NK-92 treated with Interleukin-12 subunit alpha and Interleukin-12 subunit beta, amount 100 ng/mL, for 24 hours (cell line): Measurements from ENCODE around the gene TCF21.

ENCODE experiments used
- DNase-seq: peaks from one replicate; lab custom pipeline; 2025; lab: John Stamatoyannopoulos, UW

TCF21 gene

DNA sequence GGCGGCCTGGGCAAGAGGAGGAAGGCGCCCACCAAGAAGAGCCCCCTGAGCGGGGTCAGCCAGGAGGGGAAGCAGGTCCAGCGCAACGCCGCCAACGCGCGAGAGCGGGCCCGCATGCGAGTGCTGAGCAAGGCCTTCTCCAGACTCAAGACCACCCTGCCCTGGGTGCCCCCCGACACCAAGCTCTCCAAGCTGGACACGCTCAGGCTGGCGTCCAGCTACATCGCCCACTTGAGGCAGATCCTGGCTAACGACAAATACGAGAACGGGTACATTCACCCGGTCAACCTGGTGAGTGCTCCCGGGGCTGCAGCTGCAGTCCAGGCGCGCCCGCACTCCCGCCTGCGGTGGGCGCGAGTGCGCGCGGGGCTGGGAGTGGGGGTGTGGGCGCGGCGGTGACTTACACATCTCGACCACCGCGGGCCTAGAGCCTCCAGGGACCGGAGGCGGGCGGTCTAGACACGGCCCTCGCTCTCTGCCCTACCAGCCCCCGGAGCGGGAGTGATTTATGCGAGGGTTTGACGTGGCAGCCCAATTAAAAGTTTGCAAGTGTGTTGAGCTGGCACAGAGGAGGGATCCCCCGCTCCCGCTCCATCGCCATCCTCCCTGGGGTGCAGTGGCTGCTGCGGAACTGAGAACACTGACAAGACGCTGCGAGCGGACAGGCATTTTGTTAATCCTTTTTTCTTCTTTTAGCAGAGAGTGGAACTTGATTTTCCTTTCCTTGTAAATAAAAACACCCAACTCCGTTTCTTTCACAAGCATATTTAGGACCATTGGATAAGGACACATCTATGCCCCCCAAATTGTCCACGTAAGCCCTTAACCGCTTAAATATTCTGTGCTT is 867 bp downstream of the TCF21 start:
- DNase-seq: no peak

- DNase-seq: no peak
Measured at GRCh38 chr6:133890711-133891148, 1.8 kb downstream of the TCF21 start.

DNA sequence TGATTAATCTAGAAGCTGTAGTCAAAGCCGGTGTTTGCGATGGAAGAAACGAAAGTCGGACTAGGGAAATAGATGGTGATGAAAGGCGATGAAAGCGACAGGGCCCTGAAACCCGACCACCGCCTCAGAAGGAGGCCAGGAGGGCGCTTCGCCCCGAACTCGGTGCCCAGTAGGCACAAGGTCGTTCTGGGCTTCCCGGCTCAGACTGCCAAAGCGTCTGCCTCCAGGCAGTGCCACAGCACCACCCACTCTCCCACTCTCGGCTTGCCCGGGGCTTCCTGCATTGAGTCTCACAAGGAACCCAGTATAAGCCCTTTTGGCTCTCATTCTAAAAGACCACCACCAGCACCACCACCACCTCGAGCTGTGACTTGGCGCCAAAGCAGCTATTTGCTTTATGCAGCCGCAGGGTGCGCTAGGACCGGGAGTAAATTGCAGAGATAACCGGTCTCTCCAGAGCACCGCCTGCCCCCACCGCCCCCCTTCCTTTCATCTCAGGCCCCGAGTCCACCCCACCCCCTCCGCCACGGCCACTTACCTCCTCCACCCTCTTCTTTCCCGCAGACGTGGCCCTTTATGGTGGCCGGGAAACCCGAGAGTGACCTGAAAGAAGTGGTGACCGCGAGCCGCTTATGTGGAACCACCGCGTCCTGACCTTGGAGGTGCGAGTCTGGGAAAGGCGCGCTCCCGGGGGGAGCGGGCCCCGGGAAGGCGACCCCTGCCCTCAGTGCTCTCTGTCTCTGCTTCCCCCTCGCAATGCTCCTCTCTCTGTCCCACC is 2.4 kb downstream of the TCF21 start:
- no peak for DNase-seq

- no peak for DNase-seq
Measured at GRCh38 chr6:133891927-133892812, 3.3 kb downstream of the TCF21 start.

DNA sequence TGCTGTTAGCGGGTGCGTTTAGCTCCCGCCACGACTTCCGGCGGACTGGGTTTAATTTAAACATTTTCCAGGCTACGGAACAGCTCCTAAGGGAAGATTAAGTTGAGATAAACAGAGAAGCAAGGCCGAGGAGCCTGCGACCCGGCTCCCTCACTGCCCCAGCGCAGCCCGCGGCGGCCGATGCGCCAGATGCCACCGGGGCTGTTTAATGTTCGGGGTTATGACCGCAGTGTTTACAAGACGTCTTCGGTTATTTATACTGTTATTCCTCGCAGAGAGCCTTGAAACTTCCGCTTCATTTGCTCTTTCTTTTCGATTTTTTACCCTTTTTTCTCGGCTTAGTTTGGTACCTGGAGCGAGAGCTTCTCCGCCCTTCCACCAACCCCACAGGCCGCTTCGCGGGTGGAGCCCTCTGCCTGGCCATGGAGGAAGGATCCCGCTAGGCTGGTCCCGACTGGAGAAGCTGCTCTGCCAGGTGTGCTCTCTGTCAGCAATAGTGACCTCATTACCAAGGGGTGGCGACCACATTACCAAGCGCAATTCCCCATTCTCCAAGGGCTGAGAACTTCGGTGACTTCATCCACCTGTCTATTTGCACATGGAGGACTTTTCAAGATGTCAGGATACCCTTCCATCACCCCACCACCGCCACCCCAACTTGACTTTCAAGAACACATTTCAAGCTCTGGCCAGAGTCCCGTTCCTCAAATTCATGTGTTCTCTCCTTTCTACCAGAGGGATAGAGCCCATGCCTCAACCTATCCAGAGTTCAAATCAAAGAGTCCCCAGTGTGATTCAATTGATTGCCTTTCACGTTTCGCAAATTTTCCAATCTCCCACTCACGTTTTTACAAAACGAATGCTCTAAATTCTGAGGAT is 4.1 kb downstream of the TCF21 start:
- DNase-seq: no peak

- no peak for DNase-seq
Measured at GRCh38 chr6:133893946-133894345, 5.0 kb downstream of the TCF21 start.

DNA sequence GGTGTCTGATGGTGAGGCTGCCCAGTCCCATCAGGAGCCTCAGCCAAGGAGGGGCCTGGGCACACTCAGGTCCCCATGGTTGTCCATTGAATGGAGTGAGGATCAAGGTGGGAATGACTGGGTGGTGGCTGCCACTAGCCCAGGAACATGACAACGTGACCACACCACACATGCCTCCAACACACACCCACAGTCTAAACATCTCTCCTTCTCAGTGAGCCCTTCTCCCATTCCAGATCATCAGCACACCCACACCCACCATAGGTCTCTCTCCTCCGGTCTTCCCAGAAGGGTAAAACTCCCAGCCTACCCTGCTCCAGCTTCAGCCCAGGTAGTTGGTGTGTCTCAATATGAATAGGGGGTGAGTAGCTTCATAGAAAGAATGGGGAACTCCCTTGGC is 5.5 kb downstream of the TCF21 start:
- no peak for DNase-seq

- no peak for DNase-seq
Measured at GRCh38 chr6:133894795-133895358, 6.0 kb downstream of the TCF21 start.

- DNase-seq: no peak
Measured at GRCh38 chr6:133895573-133896343, 6.8 kb downstream of the TCF21 start.

GRCh38 chr6:133896344-133896721 is 7.4 kb downstream of the TCF21 start:
- DNase-seq: no peak

DNA sequence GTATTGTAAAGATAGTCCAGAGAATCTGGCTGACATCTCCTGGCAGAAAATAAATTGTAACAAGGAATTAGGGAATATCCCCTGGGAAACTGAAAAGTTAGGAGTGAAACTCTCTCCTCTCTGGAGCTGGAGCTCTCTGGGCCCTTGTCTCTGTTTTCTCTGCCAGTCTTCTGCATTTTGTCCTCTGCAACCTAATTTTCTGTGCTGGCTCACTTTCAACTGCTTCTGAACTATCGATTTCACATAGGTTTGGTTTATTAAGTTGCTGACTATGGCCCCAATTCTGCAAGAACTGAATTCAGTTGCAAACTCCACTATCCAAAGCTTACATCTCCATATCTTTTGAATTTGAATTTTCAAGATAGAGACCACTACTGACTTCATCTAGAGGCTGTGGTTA is 9.3 kb downstream of the TCF21 start:
- DNase-seq: no peak

DNA sequence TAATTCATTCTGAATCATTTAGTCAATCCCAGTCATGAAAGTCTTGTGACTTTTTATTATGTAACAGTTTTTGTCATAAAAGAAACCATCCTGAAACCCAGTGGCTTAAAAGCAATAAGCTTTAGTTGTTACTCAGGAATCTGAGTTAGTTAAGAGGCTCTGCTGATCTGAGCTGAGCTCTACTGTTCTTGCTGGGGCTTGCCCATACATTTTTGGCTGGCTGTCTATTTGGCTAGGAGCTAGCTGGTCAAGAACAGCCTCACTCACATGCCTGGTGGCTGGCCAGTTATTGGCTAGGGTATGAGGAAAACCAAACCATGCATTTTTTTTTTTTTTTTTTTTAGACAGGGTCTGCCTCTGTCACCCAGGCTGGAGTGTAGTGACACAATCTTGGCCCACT is 10.6 kb downstream of the TCF21 start:
- no peak for DNase-seq

DNA sequence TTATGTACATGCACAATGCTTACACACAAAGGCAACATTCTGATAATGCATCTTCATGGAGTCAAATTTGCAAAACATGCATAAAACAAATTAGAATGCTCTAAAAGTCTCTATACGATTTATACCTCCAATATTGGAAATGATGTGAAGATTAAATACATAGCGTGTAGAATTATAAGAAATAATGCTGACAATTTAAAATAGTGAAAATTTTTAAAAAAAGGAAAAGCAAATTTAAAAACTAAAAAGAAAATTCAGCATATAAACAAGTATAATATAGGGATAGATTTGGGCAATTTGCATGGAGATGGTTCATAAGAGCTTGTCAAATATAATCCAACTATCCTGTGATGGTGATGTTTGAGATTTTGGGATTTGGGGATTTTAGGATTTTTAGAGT is 14.9 kb downstream of the TCF21 start:
- DNase-seq: no peak

- no peak for DNase-seq
Measured at GRCh38 chr6:133906050-133906449, 17.1 kb downstream of the TCF21 start.

DNA sequence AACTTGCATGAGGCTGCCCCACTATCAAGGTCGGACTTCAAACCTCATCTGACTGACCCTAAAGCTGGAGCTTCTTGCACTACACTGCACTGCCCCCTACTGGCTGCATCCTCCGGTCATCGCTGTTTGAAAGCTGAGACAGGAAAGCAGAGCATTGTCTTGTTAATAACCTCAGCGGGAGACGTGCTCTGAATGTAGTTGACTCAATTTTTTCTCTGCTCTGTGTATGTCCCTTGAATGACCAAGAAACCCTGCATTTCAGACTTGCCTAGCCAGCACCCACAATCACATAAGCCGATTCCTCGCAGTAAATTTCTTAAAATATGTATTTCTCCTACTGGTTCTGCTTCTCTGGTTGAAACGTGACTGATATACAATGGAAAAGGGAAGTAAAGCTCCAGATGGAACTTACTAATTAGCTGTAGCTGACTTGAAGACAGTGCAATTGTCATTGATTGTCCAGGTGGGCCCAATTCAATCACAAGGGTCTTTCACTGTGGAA is 27.8 kb downstream of the TCF21 start:
- peak; percentile 70 for DNase-seq

- no peak for DNase-seq
Measured at GRCh38 chr6:133917781-133918180, 28.9 kb downstream of the TCF21 start.

- no peak for DNase-seq
Measured at GRCh38 chr6:133918208-133918930, 29.5 kb downstream of the TCF21 start.

DNA sequence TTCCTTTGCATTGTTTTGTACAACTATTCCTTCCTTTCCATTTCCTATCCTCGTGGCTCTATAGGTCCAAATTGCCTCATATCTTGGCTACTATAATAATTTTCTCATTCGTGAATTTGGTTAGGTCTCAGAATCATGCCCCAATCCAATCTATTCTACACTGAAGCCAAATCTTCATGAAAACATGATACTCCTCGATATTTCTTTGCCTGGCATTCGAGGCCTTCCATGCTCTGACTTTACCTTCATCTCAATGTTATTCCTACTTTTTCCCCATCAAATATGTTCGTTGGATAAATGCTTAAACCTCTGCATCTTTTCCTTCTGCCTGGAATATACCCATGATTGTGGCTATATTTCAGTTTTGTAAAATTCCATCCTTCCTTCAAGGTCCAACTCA is 30.4 kb downstream of the TCF21 start:
- no peak for DNase-seq

DNA sequence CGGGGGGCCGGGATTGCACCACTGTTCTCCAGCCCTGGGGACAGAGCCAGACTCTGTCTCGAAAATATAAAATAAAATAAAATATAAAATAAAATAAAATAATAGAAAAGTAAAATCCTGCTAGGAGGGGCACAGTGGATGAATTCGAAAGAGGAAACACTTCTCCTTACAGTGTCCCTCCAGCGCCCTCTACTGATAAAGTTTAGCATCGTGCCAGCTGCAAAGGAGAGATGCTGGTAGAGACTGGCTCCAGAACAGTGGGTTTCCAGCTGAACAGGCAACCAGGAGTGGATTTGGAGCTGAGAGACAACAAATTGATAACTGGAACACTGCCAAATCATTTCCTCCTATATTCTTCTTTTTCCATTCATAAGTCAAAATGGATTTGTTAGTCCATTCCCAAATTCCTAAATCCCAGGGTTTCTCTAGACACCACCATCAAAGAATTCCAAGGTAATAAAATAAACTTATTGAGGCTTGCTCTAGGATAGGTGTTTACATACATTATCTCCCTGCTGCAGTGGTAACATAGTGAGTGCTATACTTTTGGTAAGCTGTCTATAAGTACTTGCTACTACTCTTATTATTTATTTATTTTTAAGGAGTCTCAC is 32.4 kb downstream of the TCF21 start:
- peak; percentile 51 for DNase-seq
